Measurements from ENCODE around the gene GJA10.
"Not testable (repeated sequence)": the region's sequence is repeated elsewhere in the genome, so short reads cannot be mapped to it uniquely, and the experiment has no call there.

GJA10 gene

DNA sequence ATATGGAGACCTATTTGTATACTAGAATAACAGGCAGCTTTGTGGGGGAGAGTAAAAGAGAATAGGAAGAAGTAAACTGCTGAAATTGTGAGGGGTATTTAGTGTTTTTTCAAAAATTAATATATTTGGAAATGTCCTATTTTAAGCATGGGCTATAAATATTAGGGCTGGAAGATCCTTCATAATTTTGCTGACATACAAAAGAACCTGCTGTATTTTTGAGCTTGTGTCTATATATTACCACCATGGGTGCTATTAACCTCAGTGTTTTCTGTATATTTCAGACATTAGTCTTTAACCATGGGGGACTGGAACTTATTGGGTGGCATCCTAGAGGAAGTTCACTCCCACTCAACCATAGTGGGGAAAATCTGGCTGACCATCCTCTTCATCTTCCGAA, at the start of gene GJA10:
TSS of gene GJA10 (plus strand) at position 301 of the 400 bp plus-strand sequence. CDS start at position 301, 0 bp downstream.
- DNase-seq (ENCODE audit: low read depth), result no peak

DNA sequence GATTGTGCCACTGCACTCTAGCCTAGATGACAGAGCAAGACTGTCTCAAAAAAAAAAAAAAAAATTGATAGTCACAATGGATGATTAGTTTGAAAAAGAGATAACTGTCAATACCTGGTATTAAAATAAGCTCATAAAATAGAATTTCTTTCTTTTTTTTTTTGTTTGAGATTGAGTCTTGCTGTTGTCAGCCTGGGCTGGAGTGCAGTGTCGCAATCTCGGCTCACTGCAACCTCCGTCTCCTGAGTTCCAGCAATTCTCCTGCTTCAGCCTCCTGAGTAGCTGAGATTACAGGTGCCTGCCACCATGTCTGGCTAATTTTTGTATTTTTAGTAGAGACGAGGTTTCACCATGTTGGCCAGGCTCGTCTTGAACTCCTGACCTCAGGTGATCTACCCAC, 46.8 kb upstream of the GJA10 start:
- not testable (repeated sequence) for DNase-seq (ENCODE audit: low read depth)

DNA sequence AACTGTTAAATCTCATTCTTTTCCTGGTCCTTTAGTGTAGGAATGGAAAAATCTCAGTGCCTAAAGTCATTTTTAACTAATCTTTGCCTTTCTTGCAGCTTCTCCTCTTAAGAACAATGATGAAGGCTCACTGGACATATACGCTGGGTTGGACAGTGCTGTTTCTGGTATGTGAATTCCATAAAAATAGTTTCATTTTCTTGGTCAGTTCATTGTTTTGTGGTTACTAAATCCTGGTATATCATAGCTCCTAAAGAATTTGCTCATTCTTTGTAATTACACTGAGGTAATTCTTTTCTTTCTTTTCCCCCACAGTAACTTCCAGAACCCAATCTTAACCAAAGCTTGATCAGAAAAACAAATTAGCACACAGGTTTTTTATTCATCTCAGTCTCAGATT, 41.2 kb upstream of the GJA10 start:
- no peak for DNase-seq (ENCODE audit: low read depth)

DNA sequence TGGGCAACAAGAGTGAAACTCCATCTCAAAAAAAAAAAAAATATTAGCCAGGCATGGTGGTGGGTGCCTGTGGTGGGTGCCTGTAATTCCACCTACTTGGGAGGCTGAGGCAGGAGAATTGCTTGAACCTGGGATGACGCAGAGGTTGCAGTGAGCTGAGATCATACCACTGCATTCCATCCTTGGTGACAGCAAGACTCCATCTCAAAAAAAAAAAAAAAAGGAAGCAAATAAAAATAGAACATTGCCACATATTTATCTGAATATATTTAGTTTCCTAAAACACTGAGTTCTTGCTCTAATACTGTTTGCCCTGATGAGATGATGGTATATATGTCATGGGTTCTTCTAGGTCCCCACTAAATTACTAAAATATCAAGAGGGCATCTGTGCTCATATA, 36.2 kb upstream of the GJA10 start:
- DNase-seq (ENCODE audit: low read depth), result no peak

DNA sequence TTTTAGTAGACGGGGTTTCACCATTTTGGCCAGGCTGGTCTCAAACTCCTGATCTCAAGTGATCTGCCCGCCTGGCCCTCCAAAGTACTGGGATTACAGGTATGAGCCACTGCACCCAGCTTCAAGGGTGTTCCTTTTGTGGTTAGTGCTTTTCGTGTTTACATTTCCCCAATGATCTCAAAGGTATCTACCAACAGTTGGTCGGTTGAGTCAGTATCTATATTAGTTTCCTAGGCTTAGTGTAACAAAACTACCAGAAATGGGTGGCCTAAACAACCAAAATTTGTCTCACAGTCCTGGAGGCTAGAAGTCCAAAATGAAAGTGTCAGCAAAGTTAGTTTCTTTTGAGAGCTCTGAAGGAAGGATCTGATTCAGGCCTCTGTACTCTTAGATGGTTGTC, 34.5 kb upstream of the GJA10 start:
- no peak for DNase-seq (ENCODE audit: low read depth)

DNA sequence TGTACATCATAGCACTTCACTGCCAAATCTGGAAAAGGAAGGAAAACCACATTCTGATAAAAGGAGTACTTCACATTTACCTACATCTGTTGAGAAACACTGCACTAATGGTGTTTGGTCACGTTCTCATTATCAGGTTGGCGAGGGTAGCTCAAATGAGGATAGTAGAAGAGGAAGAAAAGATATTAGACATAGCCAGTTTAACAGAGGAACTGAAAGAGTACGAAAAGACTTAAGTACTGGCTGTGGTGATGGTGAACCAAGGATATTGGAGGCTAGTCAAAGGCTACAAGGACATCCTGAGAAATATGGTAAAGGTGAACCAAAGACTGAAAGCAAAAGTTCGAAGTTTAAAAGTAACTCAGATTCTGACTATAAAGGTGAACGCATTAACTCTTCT, 32.0 kb upstream of the GJA10 start:
- DNase-seq (ENCODE audit: low read depth), result no peak

DNA sequence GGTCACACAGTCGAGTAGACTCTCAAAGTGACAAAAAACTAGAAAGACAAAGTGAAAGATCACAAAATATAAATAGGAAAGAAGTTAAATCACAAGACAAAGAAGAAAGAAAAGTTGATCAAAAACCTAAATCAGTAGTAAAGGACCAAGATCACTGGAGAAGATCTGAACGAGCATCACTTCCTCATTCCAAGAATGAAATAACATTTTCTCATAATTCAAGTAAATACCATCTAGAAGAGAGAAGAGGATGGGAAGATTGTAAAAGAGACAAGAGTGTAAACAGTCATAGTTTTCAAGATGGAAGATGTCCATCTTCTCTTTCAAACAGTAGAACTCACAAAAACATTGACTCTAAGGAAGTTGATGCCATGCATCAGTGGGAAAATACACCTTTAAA, 31.6 kb upstream of the GJA10 start:
- no peak for DNase-seq (ENCODE audit: low read depth)

DNA sequence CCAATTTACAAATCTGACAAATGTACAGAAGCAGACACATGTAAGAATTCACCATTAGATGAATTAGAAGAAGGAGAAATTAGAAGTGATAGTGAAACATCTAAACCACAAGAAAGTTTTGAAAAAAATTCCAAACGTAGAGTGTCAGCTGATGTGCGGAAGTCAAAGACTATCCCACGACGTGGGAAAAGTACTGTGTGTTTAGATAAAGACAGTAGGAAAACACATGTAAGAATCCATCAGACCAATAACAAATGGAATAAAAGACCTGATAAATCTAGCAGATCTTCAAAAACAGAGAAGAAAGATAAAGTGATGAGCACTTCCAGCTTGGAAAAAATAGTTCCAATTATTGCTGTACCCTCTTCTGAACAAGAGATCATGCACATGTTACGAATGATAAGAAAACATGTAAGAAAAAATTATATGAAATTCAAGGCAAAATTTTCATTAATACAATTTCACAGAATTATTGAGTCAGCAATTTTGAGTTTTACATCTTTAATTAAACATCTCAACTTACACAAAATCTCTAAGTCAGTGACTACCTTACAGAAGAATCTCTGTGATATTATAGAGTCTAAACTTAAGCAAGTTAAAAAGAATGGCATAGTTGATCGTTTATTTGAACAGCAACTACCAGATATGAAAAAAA, 28.1 kb upstream of the GJA10 start:
- DNase-seq (ENCODE audit: low read depth), result no peak

DNA sequence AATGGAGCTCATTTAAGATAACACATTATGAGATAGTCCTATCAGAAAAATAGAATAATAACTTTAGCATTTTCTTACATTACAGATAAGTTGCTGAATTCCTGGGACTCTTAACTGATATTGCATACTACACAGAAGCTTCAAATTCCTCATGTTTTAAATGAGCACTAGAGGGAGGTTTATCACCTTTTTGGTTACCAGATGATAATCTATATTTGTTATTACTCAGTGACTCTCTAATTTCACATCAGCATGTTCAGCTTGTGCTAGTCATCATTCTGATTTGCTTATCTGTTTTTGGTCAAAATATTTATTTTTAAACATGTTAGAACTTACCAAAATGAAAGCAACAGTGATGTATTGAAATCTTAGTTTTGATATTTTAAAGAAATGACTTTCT, 20.5 kb upstream of the GJA10 start:
- DNase-seq (ENCODE audit: low read depth), result no peak

DNA sequence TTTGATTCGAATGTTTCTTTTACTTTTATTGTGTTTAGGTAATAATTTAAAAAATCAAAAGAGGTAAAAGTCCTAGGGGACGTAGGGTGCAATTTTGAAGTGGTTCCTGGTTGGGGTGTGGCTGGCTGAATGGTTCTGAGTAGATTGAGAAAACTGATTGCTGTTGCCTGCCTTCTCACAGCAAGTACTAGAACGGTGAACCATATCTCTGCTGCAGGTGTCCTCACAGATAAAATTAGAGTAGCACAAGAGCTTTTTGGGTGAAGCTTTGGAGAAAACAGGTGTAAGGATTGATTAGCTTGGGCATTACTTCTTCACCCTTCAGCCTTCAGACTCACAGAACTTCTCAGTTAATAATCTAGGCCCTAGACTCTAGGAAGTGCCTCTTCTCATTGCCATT, 19.8 kb upstream of the GJA10 start:
- DNase-seq (ENCODE audit: low read depth), result no peak

DNA sequence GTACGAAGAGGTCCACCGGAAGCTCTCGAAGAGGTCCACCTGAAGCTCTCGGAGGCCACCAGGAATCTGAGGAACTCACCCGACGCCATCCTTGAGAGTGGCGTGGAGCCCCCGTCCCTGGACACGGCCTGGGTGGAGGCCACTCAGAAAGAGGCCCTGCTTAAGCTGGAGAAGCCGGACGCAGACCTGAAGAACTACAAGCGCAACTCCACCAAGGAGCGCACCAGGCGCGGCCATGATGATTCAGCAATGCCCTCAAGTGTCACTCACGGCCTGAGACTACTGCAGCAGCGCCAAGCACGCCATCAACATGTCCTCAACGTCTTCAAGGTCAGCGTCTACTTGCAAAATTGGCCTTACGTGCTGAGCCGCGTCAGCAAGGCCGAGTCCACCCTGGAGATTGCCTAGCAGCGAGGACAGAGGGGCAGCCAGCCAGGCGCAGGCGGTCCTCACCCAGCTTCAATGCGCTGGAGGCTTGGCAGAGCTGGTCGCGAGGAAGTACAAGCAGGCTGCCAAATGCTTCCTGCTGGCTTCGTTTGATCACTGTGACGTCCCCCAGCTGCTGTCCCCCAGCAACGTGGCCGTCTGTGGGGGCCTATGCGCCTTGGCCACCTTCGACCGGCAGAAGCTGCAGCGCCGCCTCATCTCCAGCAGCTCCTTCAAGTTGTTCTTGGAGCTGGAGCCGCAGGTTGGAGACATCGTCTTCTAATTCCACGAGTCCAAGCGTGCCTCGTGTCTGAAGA, 7.7 kb upstream of the GJA10 start:
- DNase-seq (ENCODE audit: low read depth), result no peak

DNA sequence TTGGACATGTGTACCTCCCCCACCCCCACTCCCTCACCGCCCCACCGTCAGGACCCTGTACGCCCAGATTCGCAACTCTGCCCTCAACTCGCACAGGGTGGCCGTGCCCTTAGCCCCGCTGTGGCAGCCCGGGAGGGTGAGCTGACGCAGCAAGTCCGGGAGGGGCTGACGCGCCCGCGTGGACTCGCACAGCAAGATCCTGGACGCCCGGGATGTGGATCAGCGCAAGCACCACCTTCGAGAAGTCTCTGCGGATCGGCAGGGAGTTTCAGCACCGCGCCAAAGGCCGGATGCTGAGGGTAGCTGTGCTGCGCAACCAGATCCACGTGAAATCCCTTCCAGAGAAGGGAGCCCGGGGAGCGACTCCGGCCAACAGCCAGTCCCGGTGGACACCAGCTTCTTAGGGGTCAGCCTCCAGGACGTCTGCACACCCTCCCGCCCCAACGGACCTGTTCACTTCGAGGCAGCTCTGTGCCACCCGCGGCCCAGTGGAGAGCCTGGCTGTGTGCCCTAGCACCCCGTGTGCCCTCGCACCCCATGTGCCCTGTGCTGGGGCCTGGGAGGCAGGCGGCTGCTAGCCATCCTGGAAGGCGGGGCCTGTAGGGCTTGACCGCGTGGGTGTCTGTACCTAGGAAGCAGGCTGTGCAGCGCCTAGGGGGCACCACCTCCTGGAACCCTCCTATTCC, 6.7 kb upstream of the GJA10 start:
- DNase-seq (ENCODE audit: low read depth), result no peak

DNA sequence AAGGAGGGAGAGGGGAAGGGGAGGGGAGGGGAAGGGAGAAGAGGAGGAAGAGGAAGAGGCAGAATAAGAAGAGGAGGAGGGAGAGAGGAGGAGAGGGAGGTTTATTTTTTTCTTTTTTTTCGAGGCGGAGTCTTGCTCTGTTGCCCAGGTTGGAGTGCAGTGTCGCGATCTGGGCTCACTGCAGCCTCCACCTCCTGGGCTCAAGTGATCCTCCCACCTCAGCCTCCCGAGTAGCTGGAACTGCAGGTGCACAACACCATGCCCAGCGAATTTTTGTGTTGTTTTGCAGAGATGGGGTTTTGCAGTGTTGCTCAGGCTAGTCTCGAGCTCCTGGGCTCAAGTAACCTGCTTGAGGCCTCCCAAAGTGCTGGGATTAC, 6.1 kb upstream of the GJA10 start:
- DNase-seq (ENCODE audit: low read depth), result no peak

DNA sequence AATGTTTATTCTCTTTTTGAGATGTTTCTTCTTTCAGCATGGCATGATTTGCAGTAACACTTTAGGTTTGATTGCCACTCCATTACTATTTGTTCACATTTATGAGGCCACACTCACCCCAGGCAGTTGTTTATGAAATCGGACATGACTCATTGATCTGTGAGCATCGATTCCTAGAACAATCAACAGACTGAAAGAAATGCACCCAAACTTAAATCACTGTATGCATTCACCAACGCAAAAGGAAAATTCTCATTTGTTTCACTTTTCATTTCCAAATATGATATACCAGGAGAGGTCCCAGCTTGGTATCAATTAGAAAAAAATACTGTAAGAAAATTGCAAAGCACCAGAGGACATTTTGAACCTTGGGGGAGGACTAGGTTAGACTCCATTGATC, 5.4 kb upstream of the GJA10 start:
- DNase-seq (ENCODE audit: low read depth), result no peak

DNA sequence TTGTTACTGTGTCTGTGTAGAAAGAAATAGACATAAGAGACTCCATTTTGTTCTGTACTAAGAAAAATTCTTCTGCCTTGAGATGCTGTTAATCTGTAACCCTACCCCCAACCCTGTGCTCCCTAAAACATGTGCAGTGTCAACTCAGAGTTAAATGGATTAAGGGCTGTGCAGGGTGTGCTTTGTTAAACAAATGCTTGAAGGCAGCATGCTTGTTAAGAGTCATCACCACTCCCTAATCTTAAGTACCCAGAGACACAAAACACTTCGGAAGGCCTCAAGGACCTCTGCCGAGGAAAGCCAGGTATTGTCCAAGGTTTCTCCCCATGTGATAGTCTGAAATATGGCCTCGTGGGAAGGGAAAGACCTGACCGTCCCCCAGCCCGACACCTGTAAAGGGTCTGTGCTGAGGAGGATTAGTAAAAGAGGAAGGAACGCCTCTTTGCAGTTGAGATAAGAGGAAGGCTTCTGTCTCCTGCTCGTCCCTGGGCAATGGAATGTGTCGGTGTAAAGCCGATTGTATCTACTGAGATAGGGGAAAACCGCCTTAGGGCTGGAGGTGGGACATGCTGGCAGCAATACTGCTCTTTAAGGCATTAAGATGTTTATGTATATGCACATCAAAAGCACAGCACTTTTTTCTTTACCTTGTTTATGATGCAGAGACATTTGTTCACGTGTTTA, 3.3 kb upstream of the GJA10 start:
- not testable (repeated sequence) for DNase-seq (ENCODE audit: low read depth)

DNA sequence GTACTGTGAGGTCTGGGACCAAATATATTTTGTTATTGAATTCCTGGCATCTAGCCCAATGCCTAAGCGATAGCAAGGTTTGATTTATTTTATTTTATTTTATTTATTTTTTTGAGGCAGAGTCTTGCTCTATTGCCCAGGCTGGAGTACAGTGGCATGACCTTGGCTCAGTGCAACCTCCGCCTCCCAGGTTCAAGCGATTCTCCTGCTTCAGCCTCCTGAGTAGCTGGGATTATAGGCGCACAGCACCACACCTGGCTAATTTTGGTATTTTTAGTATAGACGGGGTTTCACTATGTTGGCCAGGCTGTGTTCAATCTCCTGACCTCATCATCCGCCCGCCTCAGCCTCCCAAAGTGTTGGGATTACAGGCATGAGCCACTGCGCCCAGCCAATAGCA, 1.7 kb upstream of the GJA10 start:
- DNase-seq (ENCODE audit: low read depth), result not testable (repeated sequence)

DNA sequence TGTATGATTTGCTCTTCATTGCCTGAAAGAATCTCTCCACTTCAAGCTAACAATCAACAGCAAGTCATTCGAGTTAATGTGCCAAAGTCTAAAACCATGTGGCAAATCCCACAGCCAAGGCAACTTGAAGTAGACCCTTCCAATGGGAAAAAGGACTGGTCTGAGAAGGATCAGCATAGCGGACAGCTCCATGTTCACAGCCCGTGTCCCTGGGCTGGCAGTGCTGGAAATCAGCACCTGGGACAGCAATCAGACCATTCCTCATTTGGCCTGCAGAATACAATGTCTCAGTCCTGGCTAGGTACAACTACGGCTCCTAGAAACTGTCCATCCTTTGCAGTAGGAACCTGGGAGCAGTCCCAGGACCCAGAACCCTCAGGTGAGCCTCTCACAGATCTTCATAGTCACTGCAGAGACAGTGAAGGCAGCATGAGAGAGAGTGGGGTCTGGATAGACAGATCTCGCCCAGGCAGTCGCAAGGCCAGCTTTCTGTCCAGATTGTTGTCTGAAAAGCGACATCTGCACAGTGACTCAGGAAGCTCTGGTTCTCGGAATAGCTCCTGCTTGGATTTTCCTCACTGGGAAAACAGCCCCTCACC, 1.1 kb downstream of the GJA10 start:
- DNase-seq (ENCODE audit: low read depth), result no peak

DNA sequence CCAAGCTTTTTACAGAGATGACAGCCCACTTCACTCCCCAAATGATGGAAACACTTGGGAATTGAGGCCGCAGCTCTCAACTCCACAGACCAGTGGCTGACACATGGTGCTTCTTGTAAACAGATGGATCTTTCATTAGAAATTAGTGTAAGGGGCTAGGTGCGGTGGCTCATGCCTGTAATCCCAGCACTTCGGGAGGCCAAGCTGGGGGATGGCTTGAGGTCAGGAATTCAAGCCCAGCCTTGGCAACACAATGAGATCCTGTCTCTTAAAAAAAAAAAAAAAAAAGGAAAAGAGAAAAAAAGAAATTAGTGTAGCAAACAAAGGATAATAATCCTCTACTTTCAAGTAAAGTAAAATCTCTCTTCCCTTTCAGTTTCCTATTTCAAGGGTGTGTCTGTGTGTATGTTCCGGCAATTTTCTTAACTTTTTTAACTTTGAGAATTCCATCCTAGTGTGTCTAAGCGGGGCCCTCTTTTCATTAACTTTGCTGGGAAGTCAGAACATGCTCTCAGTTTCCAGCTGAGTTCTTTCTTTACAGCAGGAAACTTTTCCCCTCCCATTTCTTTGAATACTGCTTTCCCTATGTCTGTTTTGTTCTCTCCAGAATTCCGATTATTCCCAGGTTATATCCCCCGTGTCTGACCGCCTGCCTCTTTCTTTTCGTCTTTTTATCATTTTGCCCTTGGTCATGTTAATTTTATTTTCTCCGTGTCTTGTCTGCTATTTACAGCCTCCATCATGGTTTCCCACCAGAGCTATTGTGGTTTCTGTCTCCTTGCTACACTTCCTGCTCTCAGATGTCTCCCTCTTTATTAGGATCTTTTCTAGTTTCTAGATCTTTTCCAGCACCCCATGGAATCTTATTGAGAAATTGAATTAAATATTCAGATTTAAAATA, 16.0 kb downstream of the GJA10 start:
- not testable (repeated sequence) for DNase-seq (ENCODE audit: low read depth)

DNA sequence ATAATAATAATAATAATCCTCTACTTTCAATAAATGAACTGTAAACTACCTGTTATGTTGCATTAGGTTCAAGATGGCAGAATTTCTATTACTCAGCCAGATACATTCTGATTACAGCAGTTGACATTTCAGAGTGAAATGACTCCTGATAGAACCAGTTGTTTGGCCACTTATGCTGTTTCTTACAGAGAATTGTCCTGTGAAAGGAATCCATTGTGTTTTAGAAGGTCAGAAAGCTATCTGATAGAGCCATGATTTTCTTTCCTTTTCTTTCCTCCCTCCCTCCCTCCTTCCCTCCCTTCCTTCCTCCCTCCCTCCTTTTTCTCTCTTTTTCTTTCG, 16.6 kb downstream of the GJA10 start:
- no peak for DNase-seq (ENCODE audit: low read depth)

DNA sequence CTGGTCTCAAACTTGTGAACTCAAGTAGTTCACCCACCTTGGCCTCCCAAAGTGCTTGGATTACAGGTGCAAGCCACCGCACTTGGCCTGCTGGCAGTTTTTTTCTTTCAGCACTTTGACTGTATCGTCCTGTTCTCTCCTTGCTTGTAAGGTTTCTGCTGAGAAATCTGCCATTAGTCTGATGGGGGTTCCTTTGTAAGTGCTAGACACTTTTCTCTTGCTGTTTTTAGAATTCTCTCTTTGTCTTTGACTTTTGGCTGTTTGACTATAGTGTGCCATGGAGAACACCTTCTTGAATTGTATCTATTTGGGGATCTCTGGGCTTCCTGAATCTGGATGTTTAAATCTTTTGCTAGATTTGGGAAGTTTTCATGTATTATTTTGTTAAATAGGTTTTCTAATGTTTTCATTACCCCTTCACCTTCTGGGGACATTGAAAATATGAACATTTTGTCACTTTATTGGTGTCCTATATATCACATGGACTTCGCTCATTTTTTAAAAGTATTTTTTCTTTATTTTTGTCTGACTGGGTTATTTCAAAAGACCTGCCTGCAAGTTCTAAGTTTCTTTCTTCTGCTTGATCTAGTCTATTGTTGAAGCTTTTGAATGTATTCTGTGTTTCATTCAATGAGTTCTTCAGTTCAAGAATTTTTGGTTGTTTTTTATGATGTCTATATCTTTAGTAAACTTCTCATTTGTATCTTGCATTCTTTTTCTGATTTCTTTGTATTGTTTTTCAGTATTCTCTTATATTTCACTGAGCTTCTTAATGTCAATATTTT, 22.1 kb downstream of the GJA10 start:
- DNase-seq (ENCODE audit: low read depth), result no peak

DNA sequence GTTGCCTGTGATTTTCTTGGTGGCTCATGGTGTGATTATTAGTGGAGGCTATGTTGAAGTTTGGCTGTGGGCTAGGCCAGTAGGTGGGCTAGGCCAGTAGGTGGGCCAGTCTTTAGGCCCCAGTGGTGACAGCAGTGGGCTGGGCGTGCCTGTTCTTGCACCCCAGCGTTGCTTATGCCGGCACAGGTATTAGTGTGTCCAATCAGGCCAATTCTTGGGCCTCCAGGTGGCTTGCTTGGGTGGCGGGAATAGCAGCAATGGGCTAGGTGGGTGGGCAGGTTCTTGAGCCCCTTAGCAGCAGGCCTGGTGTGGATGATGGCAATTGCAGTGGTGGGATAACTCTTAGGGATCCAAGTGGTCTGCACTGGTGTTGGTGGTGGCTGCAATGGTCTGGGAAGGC, 22.9 kb downstream of the GJA10 start:
- DNase-seq (ENCODE audit: low read depth), result no peak

Measured in activated T-cell treated with anti-CD3 and anti-CD28 coated beads for 1 hour (primary cell).